Breast epithelium (tissue), 4 donors: ENCODE results near the gene SYNCRIP. TPM values are rescaled to one million over a fixed set of nuclear protein-coding genes. Genes with fewer than 3 reads are reported as not detected.

ENCODE experiments used
- DNase-seq, 2 donors: peaks; one replicate each; pipeline ENCODE4 v3.0.0-alpha.2; 2019; ENCODE audit warnings: low spot score in 2 of 2
- H3K27ac ChIP-seq, 2 donors: fragments of 200-600 bp; sonication (generic) in 1 of 2; one replicate each; pipeline ENCODE4 v1.5.1; 2016 to 2019; ENCODE audit warnings: mild to moderate bottlenecking in 1 of 2
- H3K27me3 ChIP-seq, 2 donors: fragments of 200-600 bp; sonication (generic) in 1 of 2; one replicate each; pipeline versions ENCODE4 v1.5.1 to v1.6.0; 2017 to 2019; ENCODE audit warnings: control low read depth in 1 of 2, mild to moderate bottlenecking in 1 of 2
- H3K36me3 ChIP-seq: fragments of 200-600 bp; one replicate; pipeline ENCODE4 v1.5.1; 2019
- H3K4me1 ChIP-seq, 2 donors: fragments of 200-600 bp; sonication (generic); one replicate each; pipeline ENCODE4 v1.5.1; 2016 to 2019; ENCODE audit warnings: control low read depth in 1 of 2
- H3K4me3 ChIP-seq, 3 donors: fragments of 200-600 bp; sonication (generic); 1 replicate in 2 of 3; 2 replicates in 1 of 3; pipeline ENCODE4 v1.5.1; 2016 to 2019; ENCODE audit warnings: mild to moderate bottlenecking in 3 of 3, moderate library complexity in 2 of 3
- H3K9me3 ChIP-seq, 2 donors: fragments of 200-600 bp; sonication (generic) in 1 of 2; one replicate each; pipeline ENCODE4 v1.5.1; 2016 to 2019; ENCODE audit warnings: control low read depth in 1 of 2
- CTCF ChIP-seq, 3 donors: fragments of 450-650 bp; IDR thresholded peaks; one replicate each; pipeline ENCODE4 v1.5.1; 2016 to 2017; ENCODE audit warnings: antibody characterized with exemption in 3 of 3, mild to moderate bottlenecking in 3 of 3, moderate library complexity in 3 of 3
- POLR2A ChIP-seq: fragments of 450-650 bp; IDR thresholded peaks from one replicate; pipeline ENCODE4 v1.6.1; 2016; ENCODE audit warnings: antibody characterized with exemption, mild to moderate bottlenecking, moderate library complexity
- POLR2AphosphoS5 ChIP-seq, 3 donors: sonication (generic); formaldehyde crosslinking; IDR thresholded peaks; one replicate each; pipeline ENCODE4 v1.6.1; 2017; ENCODE audit warnings: antibody characterized with exemption in 3 of 3
- intact Hi-C: fragments of 100-400 bp; cut with DNase I; formaldehyde crosslinking; loops from one replicate; pipeline ENCODE4 v1.15.1; 2023; ENCODE audit warnings: low total_unique reads
- total RNA-seq, 3 donors: library from RNA; depleted of rRNA; stranded (reverse); fragments of >200 nt; gene quantifications; one replicate each; pipeline ENCODE4 v1.1.0, GENCODE V29; 2016

SYNCRIP gene
- total RNA-seq, 3 donors from 2014 or later = 56.0 to 77.9 (median 67.8) TPM

GRCh38 chr6:85612690-85613474, 29.8 kb downstream of the SYNCRIP start:
- no peak for TF ChIP-seq CTCF (IDR thresholded peaks at IDR 0.05)
- no peak for TF ChIP-seq POLR2A
- TF ChIP-seq POLR2AphosphoS5 (IDR thresholded peaks at IDR 0.05) = no peak
- intact Hi-C loops = no loop called here
- Histone ChIP-seq H3K4me1 (no peaks in the 10 kb centered on the region), H3K27ac (no peak overlapping the region), H3K4me3 (no peak overlapping the region), H3K9me3 (no peaks in the 10 kb centered on the region), H3K27me3 (no peaks in the 10 kb centered on the region), H3K36me3 (peaks cover 7% of the 10 kb centered on the region)
- no peak for DNase-seq

DNA sequence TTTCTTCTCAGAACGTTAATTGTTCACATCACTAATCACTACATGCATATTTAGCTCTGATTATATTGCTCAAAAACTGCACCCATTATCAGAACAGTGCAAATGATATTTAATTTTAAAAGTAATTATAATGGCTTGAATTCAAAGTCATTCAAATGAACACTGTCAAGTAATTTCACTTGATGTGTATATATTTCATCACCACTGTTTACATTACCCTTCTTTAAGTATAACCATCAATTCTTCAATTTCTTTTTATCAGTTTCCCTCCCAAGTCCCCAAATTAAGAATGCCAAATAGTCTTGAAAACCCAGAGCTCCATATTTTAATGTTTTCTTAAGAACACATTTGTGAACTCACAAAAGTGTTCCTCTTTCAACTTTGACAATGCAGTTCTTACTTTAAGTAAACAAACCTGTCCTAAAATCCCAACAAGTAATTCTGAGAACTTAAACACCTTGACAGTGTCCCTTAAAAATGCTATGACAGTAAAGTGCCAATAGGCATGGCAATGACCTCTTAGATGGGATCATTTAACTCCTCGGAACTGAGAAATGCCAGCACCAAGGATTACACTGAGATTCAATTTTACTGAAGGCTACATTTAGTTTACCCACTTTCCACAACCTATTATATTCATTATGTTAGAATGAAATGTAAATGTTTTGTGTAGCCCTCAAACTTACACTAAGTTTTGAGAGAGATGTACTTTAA, 32.3 kb downstream of the SYNCRIP start:
- no peaks in the 10 kb centered on the region for H3K4me1 ChIP-seq
- no peaks in the 10 kb centered on the region for H3K27me3 ChIP-seq
- DNase-seq = no peak
- H3K36me3 ChIP-seq = peaks cover 7% of the 10 kb centered on the region
- TF ChIP-seq POLR2A (no peak), CTCF (IDR thresholded peaks at IDR 0.05) (no peak), POLR2AphosphoS5 (IDR thresholded peaks at IDR 0.05) (no peak)
- intact Hi-C loops = no loop called here
- no peak overlapping the region for H3K27ac ChIP-seq
- H3K9me3 ChIP-seq = no peaks in the 10 kb centered on the region
- no peak overlapping the region for H3K4me3 ChIP-seq

DNA sequence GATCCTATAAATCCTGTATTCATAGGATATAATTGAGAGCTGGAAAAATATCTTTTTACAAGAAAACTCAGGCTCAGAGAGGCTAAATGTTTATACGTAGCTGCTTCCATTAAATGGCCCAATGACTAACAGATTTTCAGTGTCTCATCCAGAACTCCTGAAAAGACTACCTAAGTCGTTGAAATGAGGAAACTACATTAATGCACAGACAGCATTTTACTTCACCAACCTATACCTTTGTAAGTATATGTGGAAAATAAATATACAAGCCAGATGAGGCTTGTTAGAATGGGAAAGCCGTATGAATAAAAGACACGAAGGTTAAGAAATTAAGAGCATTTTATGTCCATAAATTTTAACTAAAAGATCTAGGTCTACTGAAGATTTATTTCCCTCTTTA, 40.6 kb downstream of the SYNCRIP start:
- H3K27ac ChIP-seq = no peak overlapping the region
- no peak for DNase-seq
- H3K4me1 ChIP-seq = no peaks in the 10 kb centered on the region
- intact Hi-C loops = no loop called here
- H3K27me3 ChIP-seq = no peaks in the 10 kb centered on the region
- H3K4me3 ChIP-seq = no peak overlapping the region
- TF ChIP-seq POLR2A (no peak), POLR2AphosphoS5 (IDR thresholded peaks at IDR 0.05) (no peak), CTCF (IDR thresholded peaks at IDR 0.05) (no peak)
- no peaks in the 10 kb centered on the region for H3K9me3 ChIP-seq
- no peaks in the 10 kb centered on the region for H3K36me3 ChIP-seq

- H3K27me3 ChIP-seq = no peaks in the 10 kb centered on the region
- H3K27ac ChIP-seq = no peak overlapping the region
- H3K36me3 ChIP-seq = no peaks in the 10 kb centered on the region
- H3K9me3 ChIP-seq = no peaks in the 10 kb centered on the region
- intact Hi-C loops = no loop called here
- no peaks in the 10 kb centered on the region for H3K4me1 ChIP-seq
- no peak for TF ChIP-seq POLR2AphosphoS5 (IDR thresholded peaks at IDR 0.05)
- TF ChIP-seq CTCF (IDR thresholded peaks at IDR 0.05) = no peak
- no peak for TF ChIP-seq POLR2A
- H3K4me3 ChIP-seq = no peak overlapping the region
- no peak for DNase-seq
Measured at GRCh38 chr6:85600713-85601313, 41.9 kb downstream of the SYNCRIP start.
